Cardiac septum (tissue), 1 donor: ENCODE results near the gene RMND5B. TPM values are rescaled to one million over a fixed set of nuclear protein-coding genes. Genes with fewer than 3 reads are reported as not detected.
A peak's percentile ranks its signal among the peaks of the same experiment; 100 is the strongest.
"Not testable (repeated sequence)": the region's sequence is repeated elsewhere in the genome, so short reads cannot be mapped to it uniquely, and the experiment has no call there.

Experiments used
- DNase-seq: peaks from one replicate; pipeline ENCODE4 v3.0.0-alpha.2; 2020; ENCODE audit warnings: low spot score
- intact Hi-C: fragments of 100-400 bp; cut with DNase I; formaldehyde crosslinking; loops from one replicate; pipeline ENCODE4 v1.14.0; 2022
- long read RNA-seq: library from polyadenylated mRNA; unstranded; transcript quantifications from one replicate; pipeline ENCODE4 v2.0.0, GENCODE V29; 2021
- total RNA-seq: library from RNA; stranded (reverse); fragmentation: NEBNext Ultra II Directional; extraction: Animal tissue kit (Norgen Biotek cat#: 25700); gene quantifications from one replicate; pipeline ENCODE4 v1.2.1, GENCODE V29; 2021
- donor health status: DM: no; HTN: no; CAD: no.

Gene RMND5B
- 38.3 TPM for total RNA-seq
- long read RNA-seq, transcript RMND5B-201 (11 exons, 1,929 nt) = major isoform, 46 of 124 reads
- long read RNA-seq, partial matches to known transcripts = 53 of 124 reads
- long read RNA-seq, other reads (novel, unspliced or antisense) = 22 of 124 reads

DNA sequence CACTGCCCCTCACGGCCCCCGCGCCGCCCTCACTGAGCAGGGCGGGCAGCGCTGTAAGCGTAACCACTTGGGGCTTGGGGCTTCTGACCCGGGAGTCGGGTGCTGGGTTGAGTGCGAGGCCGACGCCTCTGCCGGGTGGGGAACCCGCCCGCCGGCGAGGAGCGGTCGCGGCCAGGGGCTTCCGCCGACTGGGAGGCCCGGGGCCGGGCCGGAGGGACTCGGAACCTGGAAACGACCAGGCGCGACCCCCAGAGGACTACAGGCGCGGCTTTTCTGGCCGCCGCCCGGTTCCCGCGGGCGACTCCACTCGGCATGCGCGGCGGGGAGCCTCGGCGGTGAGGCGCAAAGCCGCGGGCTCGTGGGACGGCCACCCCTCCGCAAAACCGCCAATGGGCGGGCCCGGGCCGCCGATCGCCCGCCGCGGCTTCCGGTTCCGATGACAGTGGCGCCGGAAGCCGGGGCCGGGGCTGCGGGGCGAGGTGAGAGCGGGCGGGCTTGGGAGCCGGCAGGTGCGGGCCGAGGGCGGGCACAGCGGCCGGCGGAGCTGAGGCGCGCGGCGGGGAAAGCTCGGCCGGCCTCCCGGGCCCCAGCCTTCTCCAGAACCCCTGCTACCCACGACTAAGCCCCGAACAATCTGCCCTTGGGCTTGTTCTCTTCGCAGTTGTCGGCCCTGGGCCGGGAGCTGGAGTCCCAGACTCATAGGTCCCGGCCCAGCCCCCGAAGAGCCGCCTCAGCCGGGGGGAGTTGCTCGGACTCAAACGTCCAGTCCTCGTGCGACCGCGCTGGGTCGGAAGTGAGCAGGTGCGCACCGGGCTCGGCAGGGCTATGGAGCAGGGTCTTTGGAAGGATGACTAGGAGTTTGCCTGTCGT lies at the start of gene RMND5B:
Gene RMND5B (plus strand): TSS at position 439 of the 870 bp plus-strand sequence. CDS start 7,106 bp downstream, outside the sequence.
- intact Hi-C loops = loop anchor here (2.0 kb wide), 1 partner anchor 24 kb away; no protein-coding TSS in a partner anchor
- peak; percentile 92 for DNase-seq

- DNase-seq = no peak
Observed at GRCh38 chr5:178081571-178082243, 49.1 kb upstream of the RMND5B start.

GRCh38 chr5:178083922-178084321 lies 46.9 kb upstream of the RMND5B start:
- intact Hi-C loops = no loop called here
- DNase-seq = no peak

More at GRCh38 chr5:178081571-178082243, 49.1 kb upstream of the RMND5B start:
- intact Hi-C loops = no loop called here

GRCh38 chr5:178085316-178085715 lies 45.5 kb upstream of the RMND5B start:
- no peak for DNase-seq
- intact Hi-C loops = no loop called here

DNA sequence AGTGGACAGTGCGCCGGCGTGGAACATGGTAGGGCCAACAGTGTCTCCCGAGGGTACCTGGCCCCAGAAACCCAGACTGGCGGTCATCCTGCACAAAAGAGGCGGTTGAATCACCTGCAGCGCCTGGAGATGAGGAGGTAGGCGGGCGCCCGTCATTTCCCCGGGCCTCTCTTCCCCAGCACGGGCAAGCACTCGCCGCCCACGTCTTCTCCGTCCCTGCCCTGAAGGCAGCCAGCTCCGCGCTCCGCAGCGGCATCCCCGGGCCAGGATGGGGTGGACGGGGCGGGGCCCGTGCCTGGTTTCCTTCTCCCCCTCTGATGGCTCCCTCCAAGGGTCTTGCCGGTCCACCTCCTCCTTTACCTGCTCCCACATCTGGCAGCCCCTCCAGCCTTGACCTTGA lies 44.5 kb upstream of the RMND5B start:
- intact Hi-C loops = no loop called here
- DNase-seq = no peak

DNA sequence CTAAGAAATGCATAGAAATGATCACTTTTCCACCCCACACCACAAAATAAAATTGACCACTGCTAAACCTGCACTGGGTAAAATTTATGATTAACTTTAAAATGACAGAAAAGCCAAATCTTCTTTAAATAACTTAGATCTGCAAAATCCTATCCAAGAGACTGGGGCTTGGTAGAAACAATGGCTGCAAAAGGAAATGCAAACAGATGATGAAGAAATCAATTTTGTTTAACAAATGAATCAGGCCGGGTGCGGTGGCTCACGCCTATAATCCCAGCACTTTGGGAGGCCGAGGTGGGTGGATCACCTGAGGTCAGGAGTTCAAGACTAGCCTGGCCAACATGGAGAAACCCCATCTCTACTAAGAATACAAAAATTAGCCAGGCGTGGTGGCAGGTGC lies 43.6 kb upstream of the RMND5B start:
- intact Hi-C loops, DNase-seq: not testable (repeated sequence)

GRCh38 chr5:178090856-178091255 lies 40.0 kb upstream of the RMND5B start:
- intact Hi-C loops = no loop called here
- DNase-seq = no peak

DNA sequence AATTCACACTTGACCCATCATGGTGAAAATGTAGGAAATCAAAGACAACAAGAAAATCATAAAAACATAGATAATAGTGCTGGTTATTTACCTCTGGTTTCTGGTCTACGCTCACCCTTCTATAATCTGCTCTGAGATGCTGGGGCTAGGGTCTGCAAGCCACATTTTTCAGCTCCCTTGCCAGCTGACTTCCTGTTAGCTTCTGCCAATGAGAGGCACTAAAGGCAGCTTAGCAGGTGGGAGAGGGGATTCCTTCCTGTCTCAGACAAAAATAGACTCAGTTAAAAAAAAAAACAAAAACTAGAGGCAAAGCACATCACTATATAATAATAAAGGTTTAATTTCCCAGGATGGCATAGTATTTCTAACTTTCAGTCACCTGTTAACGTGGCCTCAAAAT lies 37.7 kb upstream of the RMND5B start:
- intact Hi-C loops = no loop called here
- no peak for DNase-seq

DNA sequence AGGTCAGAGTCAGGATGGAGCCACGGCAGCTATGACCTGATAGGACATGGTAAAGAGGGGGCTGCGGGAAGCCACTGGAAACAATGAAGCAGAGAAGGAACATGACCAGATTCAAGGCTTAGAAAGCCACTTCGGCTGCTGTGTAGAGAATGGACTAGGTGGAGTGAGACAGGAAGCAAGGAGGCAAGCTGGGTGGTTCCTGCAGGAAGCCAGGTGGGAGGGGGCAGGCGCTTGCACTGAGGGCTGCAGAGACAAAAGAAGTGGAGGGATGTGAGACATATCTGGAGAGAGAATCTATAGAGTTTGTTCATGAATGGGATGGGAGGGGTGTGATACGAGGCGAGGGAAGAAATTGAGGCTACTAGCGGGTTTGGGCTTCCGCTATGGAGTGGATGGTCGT lies 36.5 kb upstream of the RMND5B start:
- DNase-seq = no peak
- intact Hi-C loops = no loop called here

DNA sequence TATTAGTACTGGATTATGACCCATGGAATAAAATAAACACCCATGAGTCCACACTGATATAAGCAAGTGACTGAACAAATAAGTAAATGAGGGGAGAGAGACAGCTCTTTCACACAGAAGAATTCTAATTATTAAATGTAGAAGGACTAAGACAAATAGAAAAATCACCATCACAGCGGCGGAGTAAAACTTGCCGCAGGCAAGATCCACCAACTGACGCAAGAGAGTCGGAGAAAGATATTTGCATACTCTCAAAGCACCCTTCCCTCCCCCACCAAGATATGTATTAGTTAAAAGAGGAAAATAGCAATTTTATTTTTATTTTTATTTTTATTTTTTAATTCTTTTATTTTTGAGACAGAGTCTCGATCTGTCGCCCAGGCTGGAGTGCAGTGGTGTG lies 32.1 kb upstream of the RMND5B start:
- intact Hi-C loops = no loop called here
- no peak for DNase-seq

- intact Hi-C loops = no loop called here
- DNase-seq = no peak
Observed at GRCh38 chr5:178103612-178104011, 27.2 kb upstream of the RMND5B start.

DNA sequence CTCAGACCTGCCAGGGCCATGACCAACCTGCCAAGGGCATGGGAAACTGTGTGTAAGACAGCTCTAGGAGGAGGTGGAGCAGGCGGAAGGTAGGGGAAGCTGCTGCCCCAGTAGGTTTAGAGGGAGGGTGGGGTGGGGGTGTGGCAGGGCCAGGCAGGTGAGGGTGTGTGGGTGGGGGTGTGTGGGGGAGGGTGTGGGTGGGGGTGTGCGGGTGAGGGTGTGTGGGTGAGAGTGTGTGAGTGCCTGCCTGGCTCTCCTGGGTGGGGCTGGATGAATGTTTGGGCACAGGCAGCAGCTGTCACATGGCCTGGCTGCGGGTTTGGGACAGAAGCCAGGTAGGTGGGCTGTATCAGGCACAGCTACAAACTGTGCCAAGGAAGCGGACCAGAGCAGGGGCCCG lies 26.3 kb upstream of the RMND5B start:
- DNase-seq = no peak
- intact Hi-C loops = no loop called here

GRCh38 chr5:178106086-178106485 lies 24.7 kb upstream of the RMND5B start:
- no peak for DNase-seq
- intact Hi-C loops = no loop called here

- intact Hi-C loops = no loop called here
- no peak for DNase-seq
Observed at GRCh38 chr5:178106556-178107239, 24.1 kb upstream of the RMND5B start.

- no peak for DNase-seq
- intact Hi-C loops = no loop called here
Observed at GRCh38 chr5:178107756-178108310, 23.0 kb upstream of the RMND5B start.

DNA sequence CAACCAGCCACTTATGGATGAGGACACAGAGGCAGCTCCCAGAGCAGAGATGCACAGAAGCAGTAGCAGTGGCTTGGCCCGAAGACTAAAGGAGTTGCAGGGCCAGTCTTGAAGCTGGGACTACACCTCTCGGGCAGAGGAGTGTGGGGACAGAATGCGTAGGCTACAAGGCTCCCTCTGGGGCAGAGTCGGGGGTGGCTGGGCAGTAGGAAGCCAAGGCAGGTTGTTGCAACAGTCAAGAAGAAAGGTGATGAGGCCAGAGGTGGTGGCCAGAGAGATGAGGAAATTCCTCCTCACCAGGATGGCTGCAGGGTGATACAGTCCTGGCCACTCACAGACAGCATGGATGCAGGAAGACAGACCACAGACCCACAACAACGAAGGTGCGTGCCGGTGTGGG lies 22.4 kb upstream of the RMND5B start:
- intact Hi-C loops = no loop called here
- DNase-seq = no peak

DNA sequence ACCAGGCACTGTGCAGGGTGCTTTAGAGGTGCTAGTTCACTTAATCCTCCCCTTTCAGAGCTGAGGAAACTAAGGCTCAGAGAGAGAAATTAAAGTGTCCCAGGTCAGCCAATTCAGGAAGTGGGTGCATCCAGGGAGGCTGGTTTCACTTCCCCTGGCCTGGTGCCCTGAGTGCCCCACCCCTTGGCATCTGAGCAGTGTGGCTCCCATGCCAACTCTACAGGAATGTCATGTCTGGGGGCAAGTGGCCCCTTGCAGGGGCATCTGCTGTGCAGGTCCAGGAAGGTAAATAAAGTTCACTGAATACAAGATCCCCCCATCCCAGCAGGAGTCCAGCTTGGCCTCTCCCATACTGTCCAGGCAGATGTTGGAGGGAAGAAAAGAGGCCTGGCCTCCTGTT lies 21.8 kb upstream of the RMND5B start:
- no peak for DNase-seq
- intact Hi-C loops = no loop called here

DNA sequence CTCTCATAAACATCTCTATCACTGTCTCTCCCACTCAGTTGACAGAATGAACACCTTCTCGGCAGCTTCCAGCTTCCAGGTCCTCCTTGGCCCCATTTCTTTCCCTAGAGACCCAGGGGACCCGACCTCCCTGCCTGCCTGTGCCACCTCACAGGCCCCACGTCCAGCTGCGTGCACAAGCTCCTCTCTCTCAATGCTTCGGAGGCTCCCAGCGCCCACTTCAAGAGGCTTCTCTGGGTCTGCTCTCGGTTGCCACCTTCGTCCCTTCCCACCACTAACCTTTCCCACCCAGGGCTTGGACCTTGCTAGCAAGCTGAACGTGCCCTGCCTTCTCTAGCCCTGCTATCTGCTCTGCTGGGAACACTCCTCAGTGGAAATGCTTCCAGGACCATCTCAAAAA lies 20.3 kb upstream of the RMND5B start:
- DNase-seq = no peak
- intact Hi-C loops = loop anchor here (5.0 kb wide), 1 partner anchor 37 kb away; no protein-coding TSS in a partner anchor

DNA sequence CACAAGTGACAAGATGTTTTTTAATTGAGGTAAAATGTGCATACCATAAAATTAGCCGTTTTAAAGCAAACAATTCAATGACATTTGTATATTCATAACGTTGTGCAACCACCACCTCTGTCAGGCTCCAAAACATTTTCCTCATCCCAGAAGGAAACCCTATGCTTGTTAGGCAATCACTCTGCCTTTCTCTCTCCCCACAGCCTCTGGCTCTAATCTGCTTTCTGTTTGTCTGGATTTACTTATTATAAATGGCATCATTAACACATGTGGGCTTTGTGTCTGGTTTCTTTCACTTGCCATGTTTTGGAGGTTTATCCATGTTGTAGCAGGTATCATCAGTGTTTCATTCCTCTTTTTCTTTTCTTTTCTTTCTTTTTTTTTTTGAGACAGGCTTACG lies 18.9 kb upstream of the RMND5B start:
- intact Hi-C loops = loop anchor here (5.0 kb wide), 1 partner anchor 35 kb away; no protein-coding TSS in a partner anchor

DNA sequence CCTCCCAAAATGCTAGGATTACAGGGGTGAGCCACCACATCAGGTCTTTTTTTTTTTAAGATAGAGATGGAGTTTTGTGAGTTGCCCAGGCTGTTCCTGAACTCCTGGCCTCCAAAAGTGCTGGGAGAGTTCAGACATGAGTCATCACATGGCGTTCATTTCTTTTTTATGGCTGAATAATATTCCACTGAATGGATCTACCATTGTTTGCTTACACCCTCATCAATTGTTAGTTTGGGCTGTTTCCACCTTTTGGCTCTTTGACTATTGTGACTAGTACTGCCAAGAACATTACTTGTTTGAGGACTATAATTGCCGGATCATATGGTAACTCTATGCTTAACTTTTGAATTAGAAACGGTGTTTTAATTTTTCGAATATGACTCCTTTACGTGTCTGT lies 18.3 kb upstream of the RMND5B start:
- DNase-seq = no peak
- intact Hi-C loops = loop anchor here (5.0 kb wide), 1 partner anchor 35 kb away; no protein-coding TSS in a partner anchor

More for the DNA sequence above, 18.9 kb upstream of the RMND5B start:
- DNase-seq = no peak
